Loucy (cell line): ENCODE measurements around the gene RSPH10B2.

Source experiments
- CTCF ChIP-seq: fragments of 200-600 bp; sonication (generic); conservative IDR thresholded peaks from 2 replicates; pipeline ENCODE4 v1.5.1; 2014; ENCODE audit warnings: mild to moderate bottlenecking, antibody characterized with exemption, low read length
- EZH2phosphoT487 ChIP-seq: fragments of 200-600 bp; IDR thresholded peaks from 2 replicates; pipeline ENCODE4 v1.6.1; 2018; ENCODE audit warnings: antibody characterized with exemption, mild to moderate bottlenecking, moderate library complexity, borderline replicate concordance

DNA sequence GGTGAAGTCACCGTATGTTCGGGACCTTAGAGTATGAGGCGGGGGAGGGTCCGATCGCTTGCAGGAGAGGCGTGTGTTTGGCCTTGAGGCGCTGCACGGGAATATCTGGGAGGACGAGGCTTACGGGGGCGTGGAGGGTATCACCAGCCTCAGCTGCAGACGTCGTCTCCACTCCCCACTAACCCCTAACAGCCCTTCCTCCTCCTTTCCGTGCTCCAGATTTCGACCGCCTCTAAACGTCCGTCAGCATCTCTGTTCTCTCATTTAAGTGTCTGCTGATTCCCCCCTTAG lies 23.6 kb upstream of the RSPH10B2 start:
- TF ChIP-seq CTCF (no peak), EZH2phosphoT487 (no peak)
